HPDE6-E6E7 (cell line): ENCODE results near the gene MTHFR.
"Not testable (repeated sequence)": the region's sequence is repeated elsewhere in the genome, so short reads cannot be mapped to it uniquely, and the experiment has no call there.

ENCODE experiments used
- DNase-seq: peaks from one replicate; pipeline ENCODE4 v3.0.0; 2011; ENCODE audit warnings: missing footprints; ENCODE audit errors: extremely low spot score

MTHFR gene

DNA sequence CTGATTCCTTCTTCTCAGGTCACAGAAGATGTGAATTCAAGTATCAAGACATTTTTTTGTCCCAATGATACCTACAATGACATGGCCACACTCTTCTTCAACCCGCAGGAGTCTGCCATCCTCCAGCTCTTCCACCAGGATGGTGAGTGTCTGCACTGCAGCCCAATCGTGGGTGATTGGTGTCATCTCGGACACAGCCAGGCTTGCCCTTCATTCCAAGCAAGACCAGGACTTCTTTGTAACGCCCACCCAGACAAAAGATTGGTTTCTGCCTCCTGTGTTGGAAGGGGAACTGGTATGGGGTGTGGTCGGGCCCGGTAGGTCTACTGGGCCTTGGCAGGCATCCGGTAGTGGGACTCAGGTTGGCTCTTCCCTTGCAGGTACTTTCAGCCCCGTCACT, 27.7 kb upstream of the MTHFR start:
- no peak for DNase-seq

DNA sequence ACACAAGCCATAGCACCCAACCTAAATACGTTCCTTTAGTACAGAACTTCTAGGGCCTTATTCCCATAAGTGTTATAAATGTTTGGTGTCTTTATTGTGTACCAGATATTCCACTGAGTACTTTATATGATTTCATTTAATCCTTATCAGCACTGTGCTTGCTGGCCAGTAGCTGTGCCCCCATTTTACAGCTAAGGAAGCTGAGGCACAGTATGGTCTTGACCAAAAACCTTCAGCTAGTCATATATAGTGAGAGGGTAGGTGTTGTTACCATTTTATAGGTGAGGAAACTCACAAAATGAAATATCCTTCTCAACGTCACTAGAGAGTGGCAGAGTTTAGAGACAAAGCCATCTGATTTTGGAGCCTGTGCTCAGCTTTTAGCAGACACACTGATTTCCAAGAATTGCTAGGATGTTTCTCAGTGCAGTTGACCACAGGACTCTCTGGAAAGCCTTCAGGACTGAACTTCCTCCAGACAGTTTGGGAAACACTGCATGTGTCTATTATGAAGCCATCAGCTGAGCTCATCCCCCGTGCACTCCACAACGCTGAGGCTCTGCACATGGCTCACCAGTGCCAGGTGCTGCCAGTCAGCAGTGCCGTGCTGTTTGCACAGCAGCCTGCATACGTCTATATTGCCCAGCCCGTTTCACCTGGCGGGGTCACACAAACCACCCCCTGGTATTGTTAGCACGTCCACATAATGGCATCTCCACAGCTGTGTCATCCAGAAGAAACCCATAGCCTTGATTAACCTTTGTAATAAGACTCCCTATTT, 26.4 kb upstream of the MTHFR start:
- no peak for DNase-seq

DNA sequence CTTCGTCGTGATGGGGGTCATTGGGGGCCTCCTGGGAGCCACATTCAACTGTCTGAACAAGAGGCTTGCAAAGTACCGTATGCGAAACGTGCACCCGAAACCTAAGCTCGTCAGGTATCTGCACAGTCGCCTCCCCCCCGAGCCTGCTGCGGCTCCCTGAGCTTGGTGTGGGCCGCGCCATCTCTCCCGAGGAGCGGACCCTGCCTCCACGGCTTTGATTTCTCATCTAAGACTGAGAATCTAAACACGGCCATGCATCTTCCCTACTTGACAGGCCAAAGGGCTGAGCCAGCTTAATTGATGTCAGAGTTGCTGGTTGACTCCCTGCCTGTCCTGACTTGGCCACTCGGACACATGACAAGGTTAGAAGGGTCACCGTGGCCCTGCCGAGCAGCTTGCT, 22.7 kb upstream of the MTHFR start:
- no peak for DNase-seq

DNA sequence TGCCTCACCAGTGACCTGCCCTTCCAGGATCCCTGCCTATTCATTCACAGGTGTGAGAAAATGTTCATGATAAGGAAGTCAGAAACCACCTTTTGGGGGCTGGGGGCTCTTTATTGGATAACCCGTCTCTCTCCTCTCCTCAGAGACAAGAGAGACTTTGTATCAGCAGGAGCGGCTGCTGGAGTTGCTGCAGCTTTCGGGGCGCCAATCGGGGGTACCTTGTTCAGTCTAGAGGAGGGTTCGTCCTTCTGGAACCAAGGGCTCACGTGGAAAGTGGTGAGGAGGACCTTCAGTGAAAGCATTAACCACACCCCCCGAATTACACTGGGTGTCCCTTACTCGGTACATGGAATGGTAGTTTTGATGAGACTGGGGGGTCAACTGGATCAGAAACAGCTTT, 21.2 kb upstream of the MTHFR start:
- DNase-seq, result no peak

DNA sequence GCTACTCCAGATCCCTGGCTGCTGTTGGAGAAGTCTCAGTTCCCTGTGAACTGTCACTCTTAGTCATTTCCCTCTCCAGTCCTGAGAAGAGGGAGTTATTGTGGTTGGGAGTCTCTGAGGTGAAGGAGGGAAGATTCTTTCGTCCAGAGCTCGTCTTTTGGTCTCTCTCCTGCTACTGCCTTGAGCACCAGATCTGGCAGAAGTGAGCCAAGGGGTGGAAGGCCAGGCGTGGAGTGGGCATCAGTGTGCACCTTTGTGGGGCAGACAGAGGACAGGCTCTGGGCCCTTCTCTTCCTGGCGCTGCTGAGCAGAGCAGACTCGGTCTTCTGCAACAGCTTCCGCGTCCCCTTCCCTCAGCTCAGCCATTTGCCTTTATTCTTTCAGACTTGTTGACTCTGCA, 19.4 kb upstream of the MTHFR start:
- no peak for DNase-seq

DNA sequence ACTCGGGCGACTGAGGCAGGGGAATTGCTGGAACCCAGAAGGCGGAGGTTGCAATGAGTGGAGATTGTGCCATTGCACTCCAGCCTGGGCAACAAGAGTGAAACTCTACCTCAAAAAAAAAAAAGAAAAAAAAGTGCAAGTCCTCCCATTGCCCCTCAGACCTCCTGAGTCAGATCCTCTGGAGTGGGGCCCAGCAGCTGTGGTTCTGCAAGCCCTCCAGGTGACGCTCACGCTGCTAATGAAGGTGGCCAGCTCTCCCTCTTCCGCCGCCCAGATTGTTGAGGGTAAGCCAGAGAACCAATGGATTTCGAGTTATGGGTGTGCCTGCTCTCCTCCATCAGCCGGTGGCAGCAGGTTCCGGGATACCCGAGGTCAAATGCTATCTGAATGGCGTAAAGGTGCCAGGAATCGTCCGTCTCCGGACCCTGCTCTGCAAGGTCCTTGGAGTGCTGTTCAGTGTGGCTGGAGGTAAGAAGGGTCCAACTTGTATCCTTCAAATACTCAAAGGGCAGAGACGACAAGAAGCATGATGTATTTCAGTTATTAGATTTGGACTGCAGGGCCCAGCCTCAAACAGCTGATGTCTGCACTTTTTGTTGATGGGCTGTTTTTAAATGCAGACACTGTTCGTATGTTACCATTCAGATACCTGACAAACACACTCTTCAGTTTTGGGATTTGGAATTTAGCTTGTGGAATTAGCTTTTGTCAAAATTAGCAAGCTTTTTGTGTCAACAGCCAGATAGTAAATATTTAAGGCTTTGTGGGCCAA, 17.8 kb upstream of the MTHFR start:
- no peak for DNase-seq

DNA sequence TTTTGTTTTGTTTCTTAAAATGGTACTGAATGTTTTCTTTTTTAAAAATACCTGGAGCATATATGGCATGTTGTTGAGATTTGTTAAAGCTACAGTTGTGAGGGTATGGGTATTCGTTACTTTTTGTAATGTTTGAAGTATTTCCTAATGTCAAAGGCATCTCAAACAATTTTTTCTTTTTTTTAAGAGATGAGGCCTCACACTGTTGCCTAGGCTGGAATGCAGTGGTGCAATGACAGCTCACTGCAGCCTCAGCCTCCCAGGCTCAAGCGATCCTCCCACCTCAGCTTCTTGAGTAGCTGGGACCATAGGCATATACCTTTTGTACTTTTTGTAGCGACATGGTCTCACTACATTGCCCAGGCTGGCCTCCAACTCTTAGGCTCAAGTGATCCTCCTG, 16.3 kb upstream of the MTHFR start:
- no peak for DNase-seq

DNA sequence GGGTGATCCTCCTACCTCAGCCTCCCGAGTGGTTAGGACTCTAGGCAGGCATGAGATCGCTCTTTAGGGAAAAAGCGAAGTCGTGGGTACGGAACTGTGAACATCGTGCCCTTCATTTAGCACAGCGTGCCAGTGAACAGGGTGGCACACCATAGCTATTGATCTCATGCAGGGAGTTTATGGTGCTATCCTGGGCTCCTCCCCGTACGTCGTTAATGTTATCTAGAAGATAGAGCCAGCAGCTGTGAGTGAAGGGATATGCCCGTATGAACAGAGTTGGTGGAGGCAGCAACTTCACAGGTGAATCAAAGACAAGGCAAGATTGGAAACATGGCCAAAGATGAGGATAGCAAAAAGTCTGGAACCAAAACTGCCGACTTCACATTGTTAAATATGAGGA, 11.4 kb upstream of the MTHFR start:
- DNase-seq, result no peak

DNA sequence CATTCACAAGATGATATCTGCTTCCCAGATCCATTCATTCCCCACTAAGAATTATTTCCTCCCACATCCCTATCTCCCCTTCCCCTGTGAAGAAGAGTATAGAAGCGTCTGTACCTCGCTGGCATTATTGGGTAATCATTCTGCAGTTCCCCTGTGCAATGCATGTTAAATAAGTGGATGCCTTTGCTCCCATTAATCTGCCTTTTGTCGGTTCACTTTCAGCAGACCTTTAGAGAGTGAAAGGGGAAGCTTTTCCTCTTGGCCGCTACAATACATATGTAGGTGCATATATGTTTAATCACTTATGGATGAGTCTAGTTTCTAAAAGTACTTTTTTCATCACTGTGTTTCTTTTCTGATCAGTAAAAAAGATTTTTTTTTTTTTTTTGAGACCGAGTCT, 7.3 kb upstream of the MTHFR start:
- DNase-seq, result no peak

DNA sequence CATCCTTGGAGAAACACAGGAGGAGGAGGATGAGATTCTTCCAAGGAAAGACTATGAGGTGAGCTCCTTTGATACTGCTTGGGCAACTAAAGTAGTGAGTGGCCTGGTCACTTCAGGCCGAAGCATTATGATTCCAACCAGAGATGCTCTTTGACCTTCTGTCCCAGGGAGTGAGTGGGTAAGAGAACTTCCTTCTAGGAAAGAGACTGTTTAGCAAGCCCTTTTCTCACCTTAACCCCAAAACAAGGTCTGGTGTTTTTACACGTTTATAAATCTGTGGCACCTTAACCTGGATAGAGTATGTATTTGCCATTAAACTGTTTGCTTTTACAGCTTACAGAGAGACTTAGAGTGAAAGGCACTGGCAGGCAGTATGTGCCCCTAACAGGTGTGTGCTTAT, 1.4 kb upstream of the MTHFR start:
- DNase-seq, result no peak

DNA sequence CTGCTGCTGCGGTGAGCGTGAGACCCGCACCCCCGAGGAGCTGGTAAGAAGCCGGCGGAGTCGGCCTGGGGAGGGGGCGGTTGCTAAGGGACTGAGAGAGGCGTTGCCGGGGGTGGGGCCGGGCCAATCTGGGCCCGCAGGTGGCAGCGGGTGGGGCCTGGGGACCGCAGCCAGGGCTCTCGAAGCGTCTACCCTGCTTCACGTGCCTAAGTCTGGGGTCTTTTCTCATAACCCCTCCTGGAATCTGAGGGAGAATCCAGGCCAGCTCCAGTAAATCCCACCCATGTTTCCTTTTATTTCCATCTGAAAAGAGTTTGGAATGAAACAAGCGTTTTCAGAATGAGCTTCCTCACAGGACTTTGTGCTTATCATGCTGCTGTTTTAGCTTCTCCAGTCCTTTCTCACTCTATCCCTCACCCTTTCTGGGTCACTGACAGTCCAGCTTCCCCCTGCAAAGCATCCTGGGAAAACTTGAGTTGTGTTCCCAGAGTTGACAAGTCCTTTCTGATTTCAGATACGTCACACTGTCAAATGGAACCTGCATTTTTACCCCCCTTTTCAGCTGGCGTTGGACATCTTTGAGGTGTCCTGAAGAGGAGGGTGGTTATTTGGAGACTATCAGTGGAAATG, 658 bp upstream of the MTHFR start:
- peak; percentile 71 for DNase-seq

DNA sequence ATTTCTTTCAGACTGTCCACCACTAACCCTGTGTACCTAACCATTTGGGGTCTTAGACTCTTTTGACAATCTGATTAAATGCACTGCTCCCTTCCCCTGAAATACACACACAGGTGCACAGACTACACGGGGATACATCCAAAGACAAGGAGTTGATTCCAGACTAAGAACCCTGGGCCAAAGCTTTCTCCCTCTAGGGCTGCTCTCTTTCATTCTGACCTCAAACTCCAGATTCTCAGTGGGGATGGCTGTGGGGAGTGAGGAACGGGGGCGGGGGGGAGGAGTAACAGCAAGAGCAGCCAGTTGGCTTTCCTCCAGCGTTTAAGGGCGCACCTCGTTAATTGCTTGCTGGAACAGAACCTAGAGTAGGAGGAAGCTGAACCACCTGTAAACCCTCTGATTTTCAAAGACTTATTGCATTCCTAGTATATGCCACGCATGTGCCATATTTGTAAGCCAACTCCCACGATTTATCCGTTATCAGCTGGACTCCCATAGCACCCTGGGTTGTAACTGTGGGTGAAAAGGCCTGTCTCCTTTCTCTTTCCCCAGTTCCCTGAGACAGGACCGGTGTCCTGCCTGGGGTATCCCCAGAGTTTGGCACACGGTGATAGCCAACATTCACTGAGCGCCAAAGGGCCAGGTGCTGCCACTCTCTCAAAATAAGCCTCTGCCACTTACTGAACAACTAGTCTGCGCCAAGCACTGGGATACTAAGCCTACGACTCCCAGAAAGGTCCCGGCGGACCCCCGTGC, 920 bp downstream of the MTHFR start:
- no peak for DNase-seq

DNA sequence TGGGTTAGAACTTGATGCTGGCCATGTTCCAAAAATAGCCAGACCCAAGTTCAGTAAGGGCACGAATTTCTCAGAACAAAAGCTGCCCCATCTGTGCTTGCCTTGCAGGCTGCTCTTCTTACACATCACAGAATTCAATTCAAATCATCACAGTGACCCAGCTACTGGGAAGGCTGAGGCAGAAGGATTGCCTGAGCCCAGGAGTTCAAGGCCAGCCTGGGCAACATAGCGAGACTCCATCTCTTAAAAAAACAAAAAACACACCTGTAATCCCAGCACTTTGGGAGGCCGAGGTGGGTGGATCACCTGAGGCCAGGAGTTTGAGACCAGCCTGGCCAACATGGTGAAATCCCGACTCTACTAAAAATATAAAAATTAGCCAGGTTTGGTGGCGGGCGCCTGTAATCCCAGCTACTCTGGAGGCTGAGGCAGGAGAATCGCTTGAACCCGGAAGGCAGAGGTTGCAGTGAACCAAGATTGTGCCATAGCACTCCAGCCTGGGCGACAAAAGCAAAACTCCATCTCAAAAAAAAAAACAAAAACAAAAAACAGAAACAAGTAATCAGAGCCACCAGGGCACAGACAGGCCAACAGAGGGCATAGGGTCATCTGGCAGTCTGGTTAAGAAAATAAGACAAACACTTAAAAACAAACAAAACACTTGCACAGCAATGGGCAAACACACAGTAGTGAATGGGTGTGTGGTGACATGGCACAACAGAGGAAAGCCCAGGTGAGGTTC, 1.7 kb downstream of the MTHFR start:
- DNase-seq, result not testable (repeated sequence)

DNA sequence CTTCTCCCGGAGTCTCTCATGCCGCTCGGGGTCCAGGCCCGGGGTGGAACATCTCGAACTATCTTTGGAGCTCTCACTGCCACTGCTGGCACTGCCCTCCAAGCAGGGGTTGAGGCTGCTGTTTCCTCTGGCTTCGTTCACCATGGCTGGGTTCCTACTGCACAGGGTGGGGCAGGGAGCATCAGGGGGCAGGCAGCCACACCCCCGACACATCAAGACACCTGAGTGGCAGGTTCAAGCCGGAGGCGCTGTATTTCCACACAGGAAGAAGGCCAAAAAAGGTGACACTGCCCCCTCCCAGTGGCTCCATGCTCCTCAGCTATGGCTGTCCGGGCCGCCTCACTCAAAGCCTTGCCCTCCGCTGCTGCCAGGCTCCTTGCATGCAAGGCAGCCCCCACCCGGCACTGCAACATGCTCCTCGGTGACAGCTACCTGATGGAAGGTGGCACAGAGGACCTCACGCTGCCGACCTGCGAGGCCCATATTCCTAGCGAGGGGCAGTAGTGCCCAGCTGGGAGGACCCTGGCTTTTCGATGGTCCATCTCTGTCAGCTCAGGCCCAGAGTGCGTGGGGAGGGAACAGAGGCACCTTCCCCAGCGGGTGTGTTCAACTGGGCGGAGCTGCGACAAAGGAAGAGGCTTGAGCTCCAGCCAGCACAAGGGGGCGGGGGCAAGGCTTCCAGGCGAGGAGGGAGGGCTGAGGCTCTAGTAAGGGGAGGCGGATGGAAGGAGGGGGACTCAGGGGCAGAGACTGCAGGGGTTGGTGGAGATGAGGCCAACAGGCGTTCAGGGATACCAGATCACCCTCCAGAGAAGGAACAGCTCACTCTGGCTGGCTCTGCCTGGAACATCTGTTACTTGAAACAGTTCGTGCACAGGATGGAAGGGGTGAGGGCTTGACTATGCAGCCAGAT, 2.5 kb downstream of the MTHFR start:
- DNase-seq, result peak; percentile 84

DNA sequence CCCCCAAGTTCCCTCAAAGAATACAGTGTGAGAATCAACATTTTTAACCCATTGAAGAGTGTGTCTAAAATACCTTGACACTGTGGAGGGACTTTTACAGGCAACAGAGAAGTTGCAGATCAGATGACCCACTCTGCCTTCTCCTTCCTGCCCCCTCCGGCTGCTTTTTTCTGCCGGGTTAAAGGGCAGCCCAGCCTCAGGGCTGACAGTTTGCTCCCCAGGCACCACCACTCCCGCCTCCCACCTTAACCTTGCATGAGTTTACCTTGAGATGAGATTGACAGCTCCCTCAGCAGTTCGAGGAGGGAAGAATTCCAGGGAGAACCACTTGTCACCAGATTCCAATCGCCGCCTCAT, 3.2 kb downstream of the MTHFR start:
- DNase-seq, result no peak

DNA sequence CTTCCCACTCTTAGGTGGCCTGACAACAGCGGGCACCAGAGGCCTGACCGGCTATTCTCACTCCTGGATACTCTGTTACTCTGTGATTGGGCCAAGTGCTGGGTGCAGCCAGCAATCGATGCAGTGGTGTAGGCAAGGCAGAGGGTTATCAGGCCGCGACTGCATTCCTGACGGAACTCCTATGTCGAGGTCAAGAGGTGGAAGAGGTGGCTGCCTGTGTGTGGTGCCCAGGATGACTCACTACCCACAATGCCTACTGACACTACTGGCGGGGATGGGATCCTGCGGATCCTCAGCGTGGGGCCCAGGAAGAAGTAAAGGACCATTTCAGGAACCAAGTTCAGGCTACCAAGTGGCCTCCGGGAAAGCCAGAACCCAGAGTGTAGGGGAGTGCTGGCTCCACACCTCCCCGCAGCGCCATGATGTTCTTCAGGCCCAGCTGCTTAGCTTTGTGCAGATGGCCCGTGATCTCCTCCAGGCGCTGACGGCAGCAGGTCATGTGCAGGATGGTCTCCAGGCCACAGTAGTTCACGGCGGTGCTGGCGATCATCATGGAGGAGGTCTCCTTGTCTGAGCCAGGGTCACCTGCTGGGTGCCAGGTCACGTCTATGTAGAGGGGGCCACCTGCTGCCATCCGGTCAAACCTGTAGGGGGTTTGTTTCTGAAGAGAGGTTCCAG, 4.9 kb downstream of the MTHFR start:
- DNase-seq, result no peak

DNA sequence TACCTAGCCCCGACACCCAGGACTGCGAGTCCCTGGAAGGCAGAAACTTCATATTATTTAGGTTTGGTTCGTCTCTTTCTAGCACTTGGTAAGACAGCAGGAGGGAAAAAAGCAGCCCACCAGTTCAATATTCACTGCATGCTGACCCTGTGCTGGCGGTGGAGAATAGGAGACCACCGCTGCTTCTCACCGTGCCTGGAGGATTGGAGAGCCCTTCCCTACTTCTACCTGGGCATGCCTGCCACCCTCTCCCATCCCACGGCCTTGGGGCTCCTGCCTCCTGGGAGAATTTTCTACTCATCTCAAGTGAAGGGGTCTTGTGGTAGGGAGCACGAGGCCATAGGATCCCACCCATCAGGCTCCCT, 5.4 kb downstream of the MTHFR start:
- no peak for DNase-seq

DNA sequence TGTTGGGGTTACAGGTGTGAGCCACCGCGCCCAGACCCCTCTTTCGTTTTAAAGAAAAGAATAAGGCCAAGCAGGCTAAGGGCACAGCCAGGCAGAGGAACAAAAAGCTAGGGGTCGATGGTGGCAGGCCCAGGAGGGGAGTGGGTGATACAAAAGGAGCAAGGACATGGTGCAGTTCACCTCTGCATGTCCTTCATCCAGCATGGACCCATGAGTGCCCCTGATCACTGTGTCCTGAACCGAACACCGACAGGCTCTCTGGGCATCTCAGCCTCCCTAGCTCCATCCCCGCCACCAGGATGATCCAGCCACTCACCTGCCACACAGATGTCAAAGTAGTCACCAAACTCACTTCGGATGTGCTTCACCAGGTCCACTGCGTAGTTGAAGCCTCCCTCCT, 5.9 kb downstream of the MTHFR start:
- DNase-seq, result no peak

DNA sequence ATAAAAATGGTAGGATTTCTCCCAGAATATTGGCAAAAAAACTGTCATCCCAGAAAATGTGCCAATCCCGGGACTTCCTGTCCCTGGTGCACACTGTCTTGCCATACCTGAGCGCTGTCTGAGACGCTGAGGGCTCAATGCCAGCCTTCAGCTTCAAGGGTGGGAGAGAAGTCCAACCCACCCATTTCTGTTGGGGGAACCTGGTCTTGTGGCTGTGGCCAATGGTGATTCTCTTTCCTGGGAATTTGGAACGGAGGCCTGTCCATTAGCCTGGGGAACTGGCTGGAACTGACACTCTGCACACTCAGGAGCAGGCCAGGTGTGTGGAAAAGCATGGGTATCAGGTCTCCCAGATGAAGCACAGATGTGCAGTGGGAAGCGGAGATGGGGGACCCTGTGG, 6.7 kb downstream of the MTHFR start:
- no peak for DNase-seq
